ENCODE measurements around the gene VSTM2L. TPM values are rescaled to one million over a fixed set of nuclear protein-coding genes. Genes with fewer than 3 reads are reported as not detected.
"Not testable (repeated sequence)": the region's sequence is repeated elsewhere in the genome, so short reads cannot be mapped to it uniquely, and the experiment has no call there.

The VSTM2L gene
- total and polyA plus RNA-seq, 9 donors = 0.12 to 23.0 (median 0.36) TPM; not detected in 2

DNA sequence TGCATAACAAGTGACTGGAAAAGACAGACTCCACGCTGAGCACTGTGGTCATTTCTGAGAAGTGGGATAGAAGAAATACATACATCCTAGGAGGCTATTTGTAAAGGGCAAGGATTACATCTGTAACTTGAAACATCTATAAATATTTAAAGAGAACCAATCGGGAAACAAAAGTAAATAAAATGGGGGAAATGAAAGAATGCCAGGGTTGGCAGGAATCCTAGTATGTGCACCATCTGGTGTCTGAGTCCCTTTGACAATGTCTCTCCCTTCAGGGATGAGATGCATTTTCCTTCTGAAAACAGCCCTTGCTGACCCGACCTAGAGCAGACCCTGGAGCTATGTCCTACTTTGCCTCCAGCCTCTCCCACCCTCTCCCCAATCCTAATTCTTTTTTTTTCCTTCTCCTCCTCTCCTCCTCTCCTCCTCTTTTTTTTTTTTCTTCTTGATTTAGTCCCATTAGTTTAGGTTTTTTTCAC, 53.2 kb downstream of the VSTM2L start:
- WGBS, 3 donors = 9 to 18% (median 14%) methylated on average over 3 of the region's 3 CpGs
- Histone ChIP-seq H3K4me3 (no peak overlapping the region), H3K27ac (no peak overlapping the region), H3K36me3 (no peaks in the 10 kb centered on the region), H3K27me3 (no peaks in the 10 kb centered on the region), H3K9me3 (no peaks in the 10 kb centered on the region), H3K4me1 (ENCODE audit: insufficient read depth) (no peaks in the 10 kb centered on the region)
- intact Hi-C loops (cut with DNase I) = no loop called here
- no peak for DNase-seq
- TF ChIP-seq, protein P1, sequence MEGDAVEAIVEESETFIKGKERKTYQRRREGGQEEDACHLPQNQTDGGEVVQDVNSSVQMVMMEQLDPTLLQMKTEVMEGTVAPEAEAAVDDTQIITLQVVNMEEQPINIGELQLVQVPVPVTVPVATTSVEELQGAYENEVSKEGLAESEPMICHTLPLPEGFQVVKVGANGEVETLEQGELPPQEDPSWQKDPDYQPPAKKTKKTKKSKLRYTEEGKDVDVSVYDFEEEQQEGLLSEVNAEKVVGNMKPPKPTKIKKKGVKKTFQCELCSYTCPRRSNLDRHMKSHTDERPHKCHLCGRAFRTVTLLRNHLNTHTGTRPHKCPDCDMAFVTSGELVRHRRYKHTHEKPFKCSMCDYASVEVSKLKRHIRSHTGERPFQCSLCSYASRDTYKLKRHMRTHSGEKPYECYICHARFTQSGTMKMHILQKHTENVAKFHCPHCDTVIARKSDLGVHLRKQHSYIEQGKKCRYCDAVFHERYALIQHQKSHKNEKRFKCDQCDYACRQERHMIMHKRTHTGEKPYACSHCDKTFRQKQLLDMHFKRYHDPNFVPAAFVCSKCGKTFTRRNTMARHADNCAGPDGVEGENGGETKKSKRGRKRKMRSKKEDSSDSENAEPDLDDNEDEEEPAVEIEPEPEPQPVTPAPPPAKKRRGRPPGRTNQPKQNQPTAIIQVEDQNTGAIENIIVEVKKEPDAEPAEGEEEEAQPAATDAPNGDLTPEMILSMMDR (IDR thresholded peaks at IDR 0.05) = no peak
- TF ChIP-seq EP300 (IDR thresholded peaks at IDR 0.05) (no peak), POLR2A (IDR thresholded peaks at IDR 0.05) (no peak)

DNA sequence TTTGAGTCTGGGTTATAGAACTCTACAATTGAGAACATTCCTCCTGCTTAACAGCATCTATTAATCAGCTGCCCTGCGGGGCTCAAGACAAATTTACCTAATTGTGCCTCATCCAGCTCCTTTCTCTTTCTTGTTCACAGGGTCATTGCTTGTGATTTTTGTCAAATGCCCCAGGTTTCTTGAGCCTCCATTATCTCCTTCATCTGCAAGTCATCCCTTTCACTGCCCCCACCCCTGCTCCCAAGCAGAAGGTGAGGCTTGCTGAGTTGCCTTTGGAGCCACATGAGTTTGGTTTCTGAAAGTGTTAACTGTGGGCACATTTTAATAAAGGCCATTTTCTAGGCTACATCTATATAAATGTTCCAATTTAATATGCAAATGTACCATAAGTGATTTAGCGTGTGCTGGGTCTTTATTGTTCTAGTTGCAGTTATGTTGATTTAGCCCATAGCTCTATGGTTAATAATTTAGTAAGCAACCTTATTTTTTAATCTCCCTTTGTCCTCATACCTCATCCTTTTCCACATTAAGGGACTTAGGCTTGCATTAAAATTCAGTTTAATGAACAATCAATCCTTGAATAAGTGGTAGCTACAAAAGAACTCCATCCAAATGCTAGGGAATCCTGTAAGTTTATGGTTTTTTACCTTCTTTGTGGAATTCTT, 56.1 kb downstream of the VSTM2L start:
- intact Hi-C loops (cut with DNase I) = no loop called here
- 73 to 78% (median 74%) methylated on average over 2 of the region's 2 CpGs for WGBS, 3 donors

DNA sequence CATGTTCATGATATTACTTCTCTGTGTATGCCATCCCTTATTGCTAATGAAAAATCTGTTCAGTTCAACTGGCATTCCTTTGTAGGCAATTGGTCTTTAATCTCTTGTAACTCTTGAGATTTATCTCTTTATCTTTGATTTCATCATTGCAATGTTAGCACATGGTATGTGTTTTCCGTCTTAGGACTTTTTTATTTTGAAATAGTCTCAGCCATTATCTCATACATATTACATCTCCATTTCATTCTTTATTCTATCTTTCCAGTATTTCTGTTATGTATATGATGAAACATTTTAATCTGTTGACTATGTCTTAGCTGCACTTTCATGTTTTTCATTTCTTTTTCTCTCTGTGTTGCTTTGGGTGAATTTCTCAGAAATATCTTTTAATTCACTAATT, 58.1 kb downstream of the VSTM2L start:
- no peaks in the 10 kb centered on the region for H3K36me3 ChIP-seq
- no peak for DNase-seq
- 83 to 90% (median 90%) methylated on average over 1 of the region's 1 CpG for WGBS, 3 donors
- H3K4me1 ChIP-seq (ENCODE audit: insufficient read depth) = no peaks in the 10 kb centered on the region
- H3K4me3 ChIP-seq = no peak overlapping the region
- H3K27ac ChIP-seq = no peak overlapping the region
- no peaks in the 10 kb centered on the region for H3K27me3 ChIP-seq
- intact Hi-C loops (cut with DNase I) = no loop called here
- no peaks in the 10 kb centered on the region for H3K9me3 ChIP-seq
- TF ChIP-seq EP300 (IDR thresholded peaks at IDR 0.05) = no peak
- TF ChIP-seq, protein P1 (IDR thresholded peaks at IDR 0.05) = no peak
- TF ChIP-seq POLR2A (IDR thresholded peaks at IDR 0.05) = no peak

More for the DNA sequence above, 56.1 kb downstream of the VSTM2L start:
- Histone ChIP-seq H3K9me3 (no peaks in the 10 kb centered on the region), H3K27me3 (no peaks in the 10 kb centered on the region), H3K36me3 (no peaks in the 10 kb centered on the region), H3K4me1 (ENCODE audit: insufficient read depth) (no peaks in the 10 kb centered on the region), H3K4me3 (no peak overlapping the region), H3K27ac (no peak overlapping the region)
- TF ChIP-seq, protein P1 (IDR thresholded peaks at IDR 0.05) = no peak
- TF ChIP-seq EP300 (IDR thresholded peaks at IDR 0.05) (no peak), POLR2A (IDR thresholded peaks at IDR 0.05) (no peak)
- no peak for DNase-seq

DNA sequence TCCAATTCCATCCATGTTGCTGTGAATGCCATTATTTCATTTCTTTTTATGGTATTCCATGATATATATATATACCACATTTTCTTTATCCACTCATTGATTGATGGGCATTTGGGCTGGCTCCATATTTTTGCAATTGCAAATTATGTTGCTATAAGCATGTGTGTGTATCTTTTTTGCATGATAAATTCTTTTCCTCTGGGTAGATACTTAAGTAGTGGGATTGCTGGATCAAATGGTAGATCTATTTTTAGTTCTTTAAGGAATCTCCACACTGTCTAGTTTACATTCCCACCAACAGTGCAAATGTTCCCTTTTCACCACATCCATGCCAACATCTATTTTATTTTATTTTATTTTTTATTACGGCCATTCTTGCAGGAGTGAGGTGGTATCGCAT, 60.6 kb downstream of the VSTM2L start:
- H3K27ac ChIP-seq; intact Hi-C loops (cut with DNase I): not testable (repeated sequence)

DNA sequence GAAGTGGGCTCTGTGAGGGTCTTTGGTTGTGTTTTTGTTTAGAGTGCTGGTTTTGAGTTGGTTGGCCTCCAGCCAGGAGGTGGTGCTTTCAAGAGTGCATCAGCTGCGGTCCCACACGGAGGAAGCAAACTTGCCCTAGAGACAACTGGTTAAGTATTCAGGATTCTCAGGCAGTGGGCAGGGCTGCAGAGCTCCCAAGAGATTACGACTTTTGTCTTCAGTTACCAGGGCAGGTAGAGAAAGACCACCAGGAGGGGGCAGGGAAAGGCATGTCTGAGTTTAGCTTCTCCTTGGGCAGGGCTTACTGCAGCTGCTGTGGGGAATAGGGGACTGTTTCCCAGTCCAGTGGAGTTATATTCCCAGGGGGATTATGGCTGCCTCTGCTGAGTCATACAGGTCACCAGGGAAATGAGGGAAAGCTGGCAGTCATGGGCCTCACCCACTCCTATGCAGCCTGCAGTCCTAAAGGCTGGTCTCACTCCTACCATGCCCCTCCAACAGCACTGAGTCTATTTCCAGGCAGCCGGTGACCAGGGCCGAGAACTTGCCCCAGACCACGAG, 66.0 kb downstream of the VSTM2L start:
- Histone ChIP-seq H3K27me3 (no peaks in the 10 kb centered on the region), H3K9me3 (no peaks in the 10 kb centered on the region), H3K4me3 (no peak overlapping the region), H3K27ac (no peak overlapping the region), H3K4me1 (ENCODE audit: insufficient read depth) (no peaks in the 10 kb centered on the region), H3K36me3 (no peaks in the 10 kb centered on the region)
- no peak for DNase-seq
- intact Hi-C loops (cut with DNase I) = no loop called here
- TF ChIP-seq, protein P1 (IDR thresholded peaks at IDR 0.05) = no peak
- TF ChIP-seq POLR2A (IDR thresholded peaks at IDR 0.05) (no peak), EP300 (IDR thresholded peaks at IDR 0.05) (no peak)
- 61 to 72% (median 66%) methylated on average over 6 of the region's 6 CpGs for WGBS, 3 donors

More for the DNA sequence above, 60.6 kb downstream of the VSTM2L start:
- H3K4me3 ChIP-seq; H3K4me1 ChIP-seq (ENCODE audit: insufficient read depth); H3K27me3 ChIP-seq; H3K9me3 ChIP-seq; H3K36me3 ChIP-seq; DNase-seq: not testable (repeated sequence)
- 93 to 98% (median 96%) methylated on average over 2 of the region's 2 CpGs for WGBS, 3 donors
